CD14-positive monocyte (primary cell): ENCODE results near the gene ZPLD1. TPM values are rescaled to one million over a fixed set of nuclear protein-coding genes. Genes with fewer than 3 reads are reported as not detected.

ENCODE experiments used
- DNase-seq, 3 donors: peaks; one replicate each; pipeline ENCODE4 v3.0.0-alpha.2; 2011 to 2022
- H2AFZ ChIP-seq: 2 replicates; pipeline ENCODE4 v1.6.0; 2012; ENCODE audit warnings: mild to moderate bottlenecking, low read depth, low read length, inconsistent platforms; ENCODE audit not compliant: insufficient read depth, poor library complexity, severe bottlenecking
- H3K27ac ChIP-seq, 2 donors: 1 replicate in 1 of 2; 2 replicates in 1 of 2; pipeline ENCODE4 v1.5.1; 2012 to 2013; ENCODE audit warnings: low read length in 2 of 2, control low read depth in 1 of 2, inconsistent platforms in 1 of 2, low read depth in 1 of 2, mild to moderate bottlenecking in 1 of 2
- H3K27me3 ChIP-seq, 2 donors: one replicate each; pipeline versions ENCODE4 v1.6.0 to v1.6.1; 2011 to 2013; ENCODE audit warnings: low read length in 2 of 2; ENCODE audit not compliant: control insufficient read depth in 2 of 2, insufficient read depth in 2 of 2
- H3K36me3 ChIP-seq, 2 donors: replicated peaks in 1 of 2; 1 replicate in 1 of 2; 2 replicates in 1 of 2; pipeline versions ENCODE4 v1.5.1 to v1.6.1; 2012 to 2013; ENCODE audit warnings: low read length in 2 of 2, control low read depth in 1 of 2, inconsistent platforms in 1 of 2, mild to moderate bottlenecking in 1 of 2; ENCODE audit not compliant: insufficient read depth in 2 of 2, control insufficient read depth in 1 of 2
- H3K4me1 ChIP-seq, 2 donors: 1 replicate in 1 of 2; 2 replicates in 1 of 2; pipeline versions ENCODE4 v1.5.1 to v1.6.1; 2012 to 2013; ENCODE audit warnings: low read length in 2 of 2, control low read depth in 1 of 2, inconsistent platforms in 1 of 2, mild to moderate bottlenecking in 1 of 2, moderate library complexity in 1 of 2; ENCODE audit not compliant: insufficient read depth in 2 of 2, control insufficient read depth in 1 of 2
- H3K4me2 ChIP-seq: replicated peaks from 2 replicates; pipeline ENCODE3; 2012; ENCODE audit warnings: low read length, moderate library complexity, mild to moderate bottlenecking; ENCODE audit not compliant: poor library complexity, severe bottlenecking; ENCODE audit errors: extremely low read depth
- H3K4me3 ChIP-seq, 3 experiments: fragments of 200-600 bp in 1 of 3; sonication (generic) in 1 of 3; replicated peaks in 1 of 3; 1 replicate in 2 of 3; 2 replicates in 1 of 3; pipeline ENCODE4 v1.5.1; 2011 to 2013; ENCODE audit warnings: low read length in 3 of 3, mild to moderate bottlenecking in 3 of 3, control low read depth in 2 of 3, low read depth in 2 of 3, inconsistent platforms in 1 of 3, moderate library complexity in 1 of 3
- H3K79me2 ChIP-seq: 2 replicates; pipeline ENCODE4 v1.6.0; 2012; ENCODE audit warnings: mild to moderate bottlenecking, control low read depth, inconsistent platforms, low read length, moderate library complexity; ENCODE audit not compliant: insufficient read depth
- H3K9ac ChIP-seq: 2 replicates; pipeline ENCODE4 v1.6.0; 2017; ENCODE audit warnings: low read length, mild to moderate bottlenecking; ENCODE audit not compliant: insufficient read depth, poor library complexity, severe bottlenecking
- H3K9me3 ChIP-seq, 2 donors: replicated peaks in 1 of 2; 1 replicate in 1 of 2; 2 replicates in 1 of 2; pipeline versions ENCODE4 v1.5.1 to v1.6.1; 2012 to 2013; ENCODE audit warnings: low read length in 2 of 2, control low read depth in 1 of 2; ENCODE audit not compliant: control insufficient read depth in 1 of 2, insufficient read depth in 1 of 2
- H4K20me1 ChIP-seq: 2 replicates; pipeline ENCODE4 v1.6.0; 2012; ENCODE audit warnings: mild to moderate bottlenecking, low read length, control low read depth, moderate library complexity; ENCODE audit not compliant: insufficient read depth
- H3K27ac Mint-ChIP-seq, 7 donors: one replicate each; pipeline ENCODE4 v1.8.0; 2020; ENCODE audit warnings: mild to moderate bottlenecking in 7 of 7, mixed read lengths in 7 of 7, moderate library complexity in 6 of 7, inconsistent platforms in 2 of 7
- H3K27me3 Mint-ChIP-seq, 3 donors: one replicate each; pipeline ENCODE4 v1.8.0; 2021 to 2022; ENCODE audit warnings: low read depth in 3 of 3, mild to moderate bottlenecking in 3 of 3, mixed read lengths in 3 of 3, moderate library complexity in 3 of 3, inconsistent platforms in 1 of 3
- H3K36me3 Mint-ChIP-seq, 2 donors: one replicate each; pipeline ENCODE4 v1.8.0; 2020; ENCODE audit warnings: mixed read lengths in 2 of 2, inconsistent platforms in 1 of 2, mild to moderate bottlenecking in 1 of 2
- H3K4me1 Mint-ChIP-seq: one replicate; pipeline ENCODE4 v1.8.0; 2020; ENCODE audit warnings: mild to moderate bottlenecking, mixed read lengths
- H3K4me3 Mint-ChIP-seq, 2 donors: one replicate each; pipeline ENCODE4 v1.8.0; 2020; ENCODE audit warnings: mild to moderate bottlenecking in 2 of 2, mixed read lengths in 2 of 2, moderate library complexity in 1 of 2
- H3K9me3 Mint-ChIP-seq, 7 donors: one replicate each; pipeline ENCODE4 v1.8.0; 2020 to 2022; ENCODE audit warnings: mixed read lengths in 7 of 7, mild to moderate bottlenecking in 6 of 7, moderate library complexity in 6 of 7, inconsistent platforms in 2 of 7
- CTCF ChIP-seq: fragments of 200-600 bp; IDR thresholded peaks from one replicate; pipeline ENCODE4 v1.8.0; 2022; ENCODE audit warnings: antibody characterized with exemption, mild to moderate bottlenecking
- WGBS: methylation state at CpG from one replicate; pipeline ENCODE4 v1.1.5; 2013; ENCODE audit warnings: missing lambda C conversion rate; ENCODE audit not compliant: insufficient coverage; 5-methylcytosine and 5-hydroxymethylcytosine counted together
- intact Hi-C, 2 donors: fragments of 100-400 bp; cut with micrococcal nuclease; formaldehyde crosslinking; loops; one replicate each; pipeline versions ENCODE4 v1.15.0 to v1.15.1; 2023
- polyA plus RNA-seq, 3 donors: library from polyadenylated mRNA; depleted of rRNA in 1 of 3; unstranded in 2 of 3; stranded (reverse) in 1 of 3; fragments of 300-500 nt in 2 of 3; fragments of >200 nt in 1 of 3; fragmentation: Illumina TruSeq in 2 of 3; gene quantifications; 1 replicate in 2 of 3; 2 replicates in 1 of 3; pipeline ENCODE4 v1.2.3, GENCODE V29; 2012 to 2021

The ZPLD1 gene
- polyA plus RNA-seq, 3 donors, result not detected

GRCh38 chr3:102460579-102460978, 25.8 kb downstream of the ZPLD1 start:
- Histone ChIP-seq H3K4me2 (no peak overlapping the region), H3K9ac (no peak overlapping the region), H3K27me3 (no peaks in the 10 kb centered on the region), H3K9me3 (no peaks in the 10 kb centered on the region), H3K27ac (no peak overlapping the region), H2AFZ (no peak overlapping the region), H3K79me2 (no peaks in the 10 kb centered on the region), H3K4me1 (no peaks in the 10 kb centered on the region), H3K36me3 (no peaks in the 10 kb centered on the region), H3K4me3 (no peak overlapping the region), H4K20me1 (no peaks in the 10 kb centered on the region)
- no peak overlapping the region for H3K4me3 Mint-ChIP-seq
- peaks cover 0 to 2% (median 0%) of the 10 kb centered on the region in 7 donors for H3K9me3 Mint-ChIP-seq
- no peaks in the 10 kb centered on the region for H3K4me1 Mint-ChIP-seq
- H3K36me3 Mint-ChIP-seq, result no peaks in the 10 kb centered on the region
- no peak for TF ChIP-seq CTCF
- intact Hi-C loops, result no loop called here
- no peak for DNase-seq
- H3K27me3 Mint-ChIP-seq, result peaks cover 0 to 3% (median 2%) of the 10 kb centered on the region in 3 donors
- no peak overlapping the region for H3K27ac Mint-ChIP-seq

GRCh38 chr3:102464261-102464660, 29.4 kb downstream of the ZPLD1 start:
- Histone ChIP-seq H4K20me1 (no peaks in the 10 kb centered on the region), H3K79me2 (no peaks in the 10 kb centered on the region), H3K36me3 (no peaks in the 10 kb centered on the region), H3K9ac (no peak overlapping the region), H3K4me1 (no peaks in the 10 kb centered on the region), H3K27ac (no peak overlapping the region), H2AFZ (no peak overlapping the region), H3K4me3 (no peak overlapping the region), H3K9me3 (no peaks in the 10 kb centered on the region), H3K27me3 (no peaks in the 10 kb centered on the region), H3K4me2 (no peak overlapping the region)
- Mint-ChIP-seq H3K27ac (no peak overlapping the region), H3K27me3 (peaks cover 0 to 7% (median 4%) of the 10 kb centered on the region in 3 donors), H3K4me3 (no peak overlapping the region), H3K4me1 (no peaks in the 10 kb centered on the region), H3K9me3 (no peaks in the 10 kb centered on the region), H3K36me3 (no peaks in the 10 kb centered on the region)
- intact Hi-C loops, result no loop called here
- TF ChIP-seq CTCF, result no peak
- no peak for DNase-seq
- WGBS, result no CpG with 5 or more reads among the region's 2 CpGs
